NB4 (cell line): ENCODE measurements around the gene SLC36A2.

ENCODE experiments used
- POLR2A ChIP-seq: IDR thresholded peaks from 2 replicates; pipeline ENCODE4 v1.6.1; 2011; ENCODE audit warnings: mild to moderate bottlenecking; ENCODE audit not compliant: insufficient read length; ENCODE audit errors: extremely low read depth
- TF ChIP-seq, protein P1 (sequence below): IDR thresholded peaks from one replicate; pipeline ENCODE4 v1.5.1; 2012; ENCODE audit warnings: low read depth, low read length
- TF ChIP-seq, protein P2 (sequence below): IDR thresholded peaks from 2 replicates; pipeline ENCODE4 v1.6.1; 2011; ENCODE audit warnings: low read depth, low read length

DNA sequence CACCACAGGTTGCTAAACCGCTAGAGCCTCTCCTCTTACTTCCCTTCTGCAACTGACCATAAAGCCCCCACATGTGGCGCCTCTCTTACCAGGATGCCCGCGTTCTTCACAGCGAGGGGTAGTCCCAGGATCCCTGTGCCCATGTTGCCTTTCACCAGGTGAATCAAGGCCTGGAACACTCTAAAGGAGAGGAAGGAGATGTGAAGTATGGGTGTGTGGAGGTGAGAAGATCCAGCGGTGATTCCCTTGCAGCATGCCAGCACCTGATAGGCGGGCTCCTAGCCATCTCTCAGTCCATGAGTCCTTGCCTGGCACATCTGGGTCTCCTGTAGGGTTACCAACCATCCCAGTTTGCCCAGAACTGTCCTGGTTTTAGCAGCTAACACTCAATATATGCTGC lies 3.3 kb downstream of the SLC36A2 start:
- TF ChIP-seq, protein P1, sequence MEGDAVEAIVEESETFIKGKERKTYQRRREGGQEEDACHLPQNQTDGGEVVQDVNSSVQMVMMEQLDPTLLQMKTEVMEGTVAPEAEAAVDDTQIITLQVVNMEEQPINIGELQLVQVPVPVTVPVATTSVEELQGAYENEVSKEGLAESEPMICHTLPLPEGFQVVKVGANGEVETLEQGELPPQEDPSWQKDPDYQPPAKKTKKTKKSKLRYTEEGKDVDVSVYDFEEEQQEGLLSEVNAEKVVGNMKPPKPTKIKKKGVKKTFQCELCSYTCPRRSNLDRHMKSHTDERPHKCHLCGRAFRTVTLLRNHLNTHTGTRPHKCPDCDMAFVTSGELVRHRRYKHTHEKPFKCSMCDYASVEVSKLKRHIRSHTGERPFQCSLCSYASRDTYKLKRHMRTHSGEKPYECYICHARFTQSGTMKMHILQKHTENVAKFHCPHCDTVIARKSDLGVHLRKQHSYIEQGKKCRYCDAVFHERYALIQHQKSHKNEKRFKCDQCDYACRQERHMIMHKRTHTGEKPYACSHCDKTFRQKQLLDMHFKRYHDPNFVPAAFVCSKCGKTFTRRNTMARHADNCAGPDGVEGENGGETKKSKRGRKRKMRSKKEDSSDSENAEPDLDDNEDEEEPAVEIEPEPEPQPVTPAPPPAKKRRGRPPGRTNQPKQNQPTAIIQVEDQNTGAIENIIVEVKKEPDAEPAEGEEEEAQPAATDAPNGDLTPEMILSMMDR = no peak
- TF ChIP-seq POLR2A = no peak
- TF ChIP-seq, protein P2, sequence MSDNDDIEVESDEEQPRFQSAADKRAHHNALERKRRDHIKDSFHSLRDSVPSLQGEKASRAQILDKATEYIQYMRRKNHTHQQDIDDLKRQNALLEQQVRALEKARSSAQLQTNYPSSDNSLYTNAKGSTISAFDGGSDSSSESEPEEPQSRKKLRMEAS = no peak
